ENCODE data around the gene CYP3A7. TPM values are rescaled to one million over a fixed set of nuclear protein-coding genes. Genes with fewer than 3 reads are reported as not detected.

The CYP3A7 gene
- total and polyA plus RNA-seq, 2 donors (not counting 1 experiment from before 2014, with no cell fraction given): not detected

Small RNA genes lying within 50 kb of the gene (small RNA-seq; reads per million reads assigned to genes)
- gene CYP3A51P (ENCODE audit: insufficient read length, low read depth, low replicate concordance) (not detected), gene CYP3A7-CYP3A51P (ENCODE audit: insufficient read length, low read depth, low replicate concordance) (not detected)

Other genes with a start within 250 kb of the CYP3A7 start
- 80.7 and 86.2 TPM in 2 replicates for gene ZNF394, start 234.9 kb downstream of the CYP3A7 start, total RNA-seq
- 50.5 and 96.5 TPM in 2 replicates for gene ZNF394, start 234.9 kb downstream of the CYP3A7 start, polyA plus RNA-seq
- 10.9 and 11.7 TPM in 2 replicates for gene ZKSCAN5, start 230.5 kb downstream of the CYP3A7 start, total RNA-seq
- 3.1 and 3.3 TPM in 2 replicates for gene ZKSCAN5, start 230.5 kb downstream of the CYP3A7 start, polyA plus RNA-seq
- gene FAM200A, start 183.1 kb downstream of the CYP3A7 start, total RNA-seq: 11.9 and 12.8 TPM in 2 replicates
- gene FAM200A, start 183.1 kb downstream of the CYP3A7 start, polyA plus RNA-seq: 1.6 and 2.1 TPM in 2 replicates
- 150 and 154 TPM in 2 replicates for gene ZNF655, start 176.6 kb downstream of the CYP3A7 start, total RNA-seq
- 125 and 178 TPM in 2 replicates for gene ZNF655, start 176.6 kb downstream of the CYP3A7 start, polyA plus RNA-seq
- 0.86 and 1.6 TPM in 2 replicates for gene TMEM225B, start 136.9 kb downstream of the CYP3A7 start, total RNA-seq
- 0.61 and 0.95 TPM in 2 replicates for gene TMEM225B, start 136.9 kb downstream of the CYP3A7 start, polyA plus RNA-seq
- 37.1 and 39.5 TPM in 2 replicates for gene ZSCAN25, start 118.2 kb downstream of the CYP3A7 start, total RNA-seq
- gene ZSCAN25, start 118.2 kb downstream of the CYP3A7 start, polyA plus RNA-seq: 11.8 and 14.7 TPM in 2 replicates
- gene CYP3A5, start 55.2 kb downstream of the CYP3A7 start, total RNA-seq: not detected in 2 replicates
- not detected in 2 replicates for gene CYP3A5, start 55.2 kb downstream of the CYP3A7 start, polyA plus RNA-seq
- not detected in 2 replicates for gene CYP3A4, start 49.0 kb upstream of the CYP3A7 start, total RNA-seq
- gene CYP3A4, start 49.0 kb upstream of the CYP3A7 start, polyA plus RNA-seq: not detected in 2 replicates
- gene CYP3A43, start 92.8 kb upstream of the CYP3A7 start, total RNA-seq: not detected in 2 replicates
- not detected in 2 replicates for gene CYP3A43, start 92.8 kb upstream of the CYP3A7 start, polyA plus RNA-seq
- gene OR2AE1, start 141.8 kb upstream of the CYP3A7 start, total RNA-seq: 1.2 and 1.3 TPM in 2 replicates
- gene OR2AE1, start 141.8 kb upstream of the CYP3A7 start, polyA plus RNA-seq: 0.22 and 0.43 TPM in 2 replicates
- 56.7 and 58.1 TPM in 2 replicates for gene TRIM4, start 184.3 kb upstream of the CYP3A7 start, total RNA-seq
- gene TRIM4, start 184.3 kb upstream of the CYP3A7 start, polyA plus RNA-seq: 14.2 and 15.1 TPM in 2 replicates
- gene GJC3, start 194.4 kb upstream of the CYP3A7 start, total RNA-seq: not detected in 2 replicates
- not detected in 2 replicates for gene GJC3, start 194.4 kb upstream of the CYP3A7 start, polyA plus RNA-seq
- gene AZGP1, start 240.8 kb upstream of the CYP3A7 start, total RNA-seq: not detected in 2 replicates
- gene AZGP1, start 240.8 kb upstream of the CYP3A7 start, polyA plus RNA-seq: not detected in 2 replicates

All from B cell (primary cell).